IPS-NIHi11 (cell line): Measurements from ENCODE around the gene PBX4.

Experiments used
- DNase-seq: peaks from one replicate; pipeline ENCODE4 v3.0.0; 2012; ENCODE audit warnings: mixed read lengths, low spot score

PBX4 gene

GRCh38 chr19:19591133-19591825 lies 27.2 kb downstream of the PBX4 start:
- peak; percentile 55 for DNase-seq

- DNase-seq: no peak
Measured at GRCh38 chr19:19588546-19588945, 29.9 kb downstream of the PBX4 start.

GRCh38 chr19:19587771-19588170 lies 30.7 kb downstream of the PBX4 start:
- DNase-seq: no peak

- DNase-seq: no peak
Measured at GRCh38 chr19:19584356-19584755, 34.1 kb downstream of the PBX4 start.

GRCh38 chr19:19582471-19582870 lies 36.0 kb downstream of the PBX4 start:
- DNase-seq: no peak

- DNase-seq: no peak
Measured at GRCh38 chr19:19581391-19581790, 37.1 kb downstream of the PBX4 start.

GRCh38 chr19:19580418-19580817 lies 38.1 kb downstream of the PBX4 start:
- no peak for DNase-seq

- no peak for DNase-seq
Measured at GRCh38 chr19:19579533-19580361, 38.7 kb downstream of the PBX4 start.

- DNase-seq: no peak
Measured at GRCh38 chr19:19578252-19578651, 40.2 kb downstream of the PBX4 start.

- peak; percentile 73 for DNase-seq
Measured at GRCh38 chr19:19575411-19575810, 43.1 kb downstream of the PBX4 start.

- DNase-seq: no peak
Measured at GRCh38 chr19:19571071-19571786, 47.3 kb downstream of the PBX4 start.

GRCh38 chr19:19570571-19570970 lies 47.9 kb downstream of the PBX4 start:
- no peak for DNase-seq

GRCh38 chr19:19568802-19569756 lies 49.4 kb downstream of the PBX4 start:
- DNase-seq: no peak

- DNase-seq: no peak
Measured at GRCh38 chr19:19567391-19567790, 51.1 kb downstream of the PBX4 start.

- DNase-seq: no peak
Measured at GRCh38 chr19:19566306-19566705, 52.2 kb downstream of the PBX4 start.

- DNase-seq: no peak
Measured at GRCh38 chr19:19563348-19563848, 55.1 kb downstream of the PBX4 start.

GRCh38 chr19:19562665-19563347 lies 55.7 kb downstream of the PBX4 start:
- peak; percentile 56 for DNase-seq

- no peak for DNase-seq
Measured at GRCh38 chr19:19561946-19562664, 56.4 kb downstream of the PBX4 start.

- DNase-seq: no peak
Measured at GRCh38 chr19:19559931-19560330, 58.6 kb downstream of the PBX4 start.

GRCh38 chr19:19558636-19559035 lies 59.9 kb downstream of the PBX4 start:
- DNase-seq: no peak
